ENCODE results near the gene NASP. TPM values are rescaled to one million over a fixed set of nuclear protein-coding genes. Genes with fewer than 3 reads are reported as not detected.

Gene NASP
- total and polyA plus RNA-seq, 2 experiments from 2014 or later, result 294 to 1,039 TPM

DNA sequence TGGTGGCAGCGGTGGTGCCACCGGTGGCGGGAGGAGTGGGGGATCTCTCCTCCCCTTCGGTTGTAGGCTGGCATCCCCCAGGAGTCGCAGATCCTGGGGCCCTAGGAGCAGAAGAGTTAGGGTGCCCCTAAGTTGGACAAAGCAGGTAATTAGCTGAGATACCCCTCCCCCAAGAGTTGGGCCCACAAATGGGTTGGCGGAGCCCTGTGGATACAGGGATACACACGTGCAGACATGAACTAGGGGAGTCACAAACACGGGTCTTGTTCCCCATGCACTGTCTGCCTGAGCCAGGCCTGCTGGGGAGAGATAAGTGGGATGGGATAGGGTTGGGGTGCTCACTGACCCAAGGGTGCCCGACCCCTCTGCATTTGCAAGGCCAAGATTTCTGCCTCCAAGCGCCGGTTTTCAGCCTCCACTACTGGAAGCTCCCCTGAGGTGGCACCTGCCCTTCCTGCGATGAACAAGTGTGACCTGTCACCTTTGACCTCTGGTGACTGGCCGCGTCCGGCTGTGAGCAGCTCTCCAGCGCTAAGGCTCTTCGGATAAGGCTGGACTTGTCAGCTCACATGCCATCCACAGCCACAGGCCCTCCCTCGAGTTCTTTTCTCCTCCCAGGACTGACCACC, 38.2 kb downstream of the NASP start (continued):
- TF ChIP-seq, protein P1, sequence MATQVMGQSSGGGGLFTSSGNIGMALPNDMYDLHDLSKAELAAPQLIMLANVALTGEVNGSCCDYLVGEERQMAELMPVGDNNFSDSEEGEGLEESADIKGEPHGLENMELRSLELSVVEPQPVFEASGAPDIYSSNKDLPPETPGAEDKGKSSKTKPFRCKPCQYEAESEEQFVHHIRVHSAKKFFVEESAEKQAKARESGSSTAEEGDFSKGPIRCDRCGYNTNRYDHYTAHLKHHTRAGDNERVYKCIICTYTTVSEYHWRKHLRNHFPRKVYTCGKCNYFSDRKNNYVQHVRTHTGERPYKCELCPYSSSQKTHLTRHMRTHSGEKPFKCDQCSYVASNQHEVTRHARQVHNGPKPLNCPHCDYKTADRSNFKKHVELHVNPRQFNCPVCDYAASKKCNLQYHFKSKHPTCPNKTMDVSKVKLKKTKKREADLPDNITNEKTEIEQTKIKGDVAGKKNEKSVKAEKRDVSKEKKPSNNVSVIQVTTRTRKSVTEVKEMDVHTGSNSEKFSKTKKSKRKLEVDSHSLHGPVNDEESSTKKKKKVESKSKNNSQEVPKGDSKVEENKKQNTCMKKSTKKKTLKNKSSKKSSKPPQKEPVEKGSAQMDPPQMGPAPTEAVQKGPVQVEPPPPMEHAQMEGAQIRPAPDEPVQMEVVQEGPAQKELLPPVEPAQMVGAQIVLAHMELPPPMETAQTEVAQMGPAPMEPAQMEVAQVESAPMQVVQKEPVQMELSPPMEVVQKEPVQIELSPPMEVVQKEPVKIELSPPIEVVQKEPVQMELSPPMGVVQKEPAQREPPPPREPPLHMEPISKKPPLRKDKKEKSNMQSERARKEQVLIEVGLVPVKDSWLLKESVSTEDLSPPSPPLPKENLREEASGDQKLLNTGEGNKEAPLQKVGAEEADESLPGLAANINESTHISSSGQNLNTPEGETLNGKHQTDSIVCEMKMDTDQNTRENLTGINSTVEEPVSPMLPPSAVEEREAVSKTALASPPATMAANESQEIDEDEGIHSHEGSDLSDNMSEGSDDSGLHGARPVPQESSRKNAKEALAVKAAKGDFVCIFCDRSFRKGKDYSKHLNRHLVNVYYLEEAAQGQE (IDR thresholded peaks at IDR 0.05; ENCODE audit: unreplicated experiment), result no peak
- no peak for TF ChIP-seq JUNB (IDR thresholded peaks at IDR 0.05; ENCODE audit: unreplicated experiment)
- no peak for TF ChIP-seq EZH2phosphoT487 (IDR thresholded peaks at IDR 0.05; ENCODE audit: unreplicated experiment)

DNA sequence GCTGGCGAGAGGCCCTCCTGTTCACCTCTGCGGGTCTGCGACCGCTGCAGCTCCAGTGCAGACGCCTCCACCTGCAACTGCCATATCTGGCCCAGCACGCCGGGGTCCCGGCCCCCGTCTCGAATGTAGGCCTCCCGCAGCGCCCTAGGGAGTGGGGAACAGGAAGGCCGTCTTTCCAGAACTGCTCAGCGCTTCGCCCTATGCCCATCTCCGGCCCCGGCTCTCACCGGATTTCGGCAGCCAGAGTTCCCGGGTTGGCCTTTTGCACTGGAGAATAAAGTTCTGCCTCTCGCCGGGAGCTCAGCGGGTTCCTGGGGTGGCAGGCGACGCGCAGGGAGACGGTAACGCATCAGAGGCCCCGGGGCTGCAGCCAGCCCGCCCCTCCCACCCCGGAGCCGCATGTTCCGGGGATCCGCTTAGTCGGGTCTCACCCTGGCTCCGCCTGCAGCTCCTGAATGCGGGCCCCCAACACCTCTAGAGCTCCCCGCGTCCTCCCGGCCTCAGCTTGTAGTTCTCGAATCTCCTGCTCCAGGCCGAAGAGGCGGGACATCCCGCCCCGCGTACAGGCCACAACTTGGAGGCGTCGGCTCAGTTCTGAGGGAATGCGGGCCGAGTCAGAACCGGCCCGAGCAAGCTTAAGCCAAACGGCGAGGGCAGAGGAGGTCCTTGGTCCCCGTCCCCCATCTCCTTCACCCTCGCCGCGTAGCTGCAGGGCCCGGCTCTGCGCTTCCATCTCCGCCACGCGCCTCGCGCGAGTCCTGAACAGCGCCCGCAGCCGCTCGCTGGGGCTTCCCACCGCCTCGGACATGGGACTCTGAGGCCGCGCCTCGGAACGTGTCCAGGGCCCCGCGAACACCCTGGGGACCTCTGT, 38.9 kb downstream of the NASP start:
- no peaks in the 10 kb centered on the region for H3K27me3 ChIP-seq (ENCODE audit: insufficient read depth)
- peak overlapping the region; percentile 73 for H3K4me2 ChIP-seq
- H3K4me3 ChIP-seq, result peak overlapping the region; percentile 47
- peaks cover 14% of the 10 kb centered on the region; the same call in 1 of the 2 replicates for H4K20me1 ChIP-seq (replicated peaks; ENCODE audit: insufficient read depth)
- H3K27ac ChIP-seq (ENCODE audit: low read depth), result peak overlapping the region; percentile 34
- Mint-ChIP-seq H3K36me3 (ENCODE audit: low read depth) (peaks cover 44% of the 10 kb centered on the region), H3K9me3 (no peaks in the 10 kb centered on the region), H3K4me1 (peaks cover 7% of the 10 kb centered on the region), H3K27ac (peak overlapping the region; percentile 82), H3K27me3 (ENCODE audit: insufficient read depth, low read depth, poor library complexity) (peaks cover 25% of the 10 kb centered on the region), H3K4me3 (no peak overlapping the region)
- peaks cover 10% of the 10 kb centered on the region; the same call in 1 of the 2 replicates for H3K4me1 ChIP-seq (ENCODE audit: insufficient read depth)
- peak; percentile 13; the same call in 1 of the 2 replicates for TF ChIP-seq POLR2AphosphoS5 (IDR thresholded peaks at IDR 0.05; ENCODE audit: low read depth)
- TF ChIP-seq, protein P1 (IDR thresholded peaks at IDR 0.05; ENCODE audit: unreplicated experiment), result no peak
- peak; percentile 42 for ATAC-seq
- H3K36me3 ChIP-seq (ENCODE audit: insufficient read depth), result peaks cover 16% of the 10 kb centered on the region
- H3F3A ChIP-seq (replicated peaks; ENCODE audit: low read depth), result peaks cover 63% of the 10 kb centered on the region
- H3K79me2 ChIP-seq (replicated peaks; ENCODE audit: insufficient read depth), result no peaks in the 10 kb centered on the region
- no peak overlapping the region for H2AFZ ChIP-seq
- DNase-seq (ENCODE audit: low spot score), result peak; percentile 82
- H3K9me2 ChIP-seq (ENCODE audit: insufficient read depth), result no peaks in the 10 kb centered on the region
